Liver (tissue), 9 donors: Measurements from ENCODE around the gene ALDH5A1. TPM values are rescaled to one million over a fixed set of nuclear protein-coding genes. Genes with fewer than 3 reads are reported as not detected.

ENCODE experiments used
- DNase-seq: peaks from one replicate; pipeline ENCODE4 v3.0.0-alpha.2; 2017; ENCODE audit warnings: low spot score
- H3K27ac ChIP-seq, 2 donors: one replicate each; pipeline ENCODE4 v1.7.0; 2013; ENCODE audit warnings: inconsistent platforms in 2 of 2, low read length in 2 of 2, control low read depth in 1 of 2, low read depth in 1 of 2, mild to moderate bottlenecking in 1 of 2
- H3K27me3 ChIP-seq, 4 donors: one replicate each; pipeline versions ENCODE4 v1.6.1 to v1.7.0; 2013; ENCODE audit warnings: low read length in 3 of 4, inconsistent platforms in 1 of 4, mild to moderate bottlenecking in 1 of 4, moderate library complexity in 1 of 4; ENCODE audit not compliant: control insufficient read depth in 4 of 4, insufficient read depth in 4 of 4
- H3K36me3 ChIP-seq, 4 donors: one replicate each; pipeline versions ENCODE4 v1.6.1 to v1.7.0; 2013; ENCODE audit warnings: low read length in 3 of 4, mild to moderate bottlenecking in 3 of 4, low read depth in 1 of 4, moderate library complexity in 1 of 4; ENCODE audit not compliant: control insufficient read depth in 4 of 4, insufficient read depth in 3 of 4
- H3K4me1 ChIP-seq, 4 donors: one replicate each; pipeline versions ENCODE4 v1.6.1 to v1.7.0; 2013; ENCODE audit warnings: low read length in 3 of 4, mild to moderate bottlenecking in 3 of 4, moderate library complexity in 1 of 4; ENCODE audit not compliant: control insufficient read depth in 4 of 4, insufficient read depth in 4 of 4
- H3K4me3 ChIP-seq, 3 donors: one replicate each; pipeline versions ENCODE4 v1.6.1 to v1.7.0; 2013; ENCODE audit warnings: low read length in 3 of 3, control low read depth in 1 of 3, low read depth in 1 of 3, mild to moderate bottlenecking in 1 of 3
- H3K9ac ChIP-seq, 2 donors: one replicate each; pipeline ENCODE4 v1.7.0; 2013; ENCODE audit warnings: low read length in 2 of 2, mild to moderate bottlenecking in 2 of 2, moderate library complexity in 2 of 2, control low read depth in 1 of 2, low read depth in 1 of 2
- H3K9me3 ChIP-seq, 4 donors: one replicate each; pipeline versions ENCODE4 v1.6.1 to v1.7.0; 2013; ENCODE audit warnings: low read length in 3 of 4; ENCODE audit not compliant: control insufficient read depth in 4 of 4
- ATF3 ChIP-seq: IDR thresholded peaks from 2 replicates; pipeline ENCODE4 v1.6.1; 2016; ENCODE audit warnings: antibody characterized with exemption
- CTCF ChIP-seq: fragments of 150-350 bp; IDR thresholded peaks from 2 replicates; pipeline ENCODE4 v1.5.1; 2017; ENCODE audit warnings: improper control_type of control experiment, low read depth, low read length; ENCODE audit not compliant: missing input control
- FOXA1 ChIP-seq: IDR thresholded peaks from 2 replicates; pipeline ENCODE4 v1.6.1; 2016; ENCODE audit warnings: antibody characterized with exemption
- FOXA2 ChIP-seq: IDR thresholded peaks from 2 replicates; pipeline ENCODE4 v1.6.1; 2016; ENCODE audit warnings: antibody characterized with exemption
- GABPA ChIP-seq, 2 donors: IDR thresholded peaks in 1 of 2; conservative IDR thresholded peaks in 1 of 2; 2 replicates each; pipeline ENCODE4 v1.6.1; 2016; ENCODE audit warnings: antibody characterized with exemption in 2 of 2, mild to moderate bottlenecking in 1 of 2, moderate library complexity in 1 of 2
- HNF4A ChIP-seq, 2 donors: conservative IDR thresholded peaks; 2 replicates each; pipeline ENCODE4 v1.6.1; 2016; ENCODE audit warnings: antibody characterized with exemption in 2 of 2, mild to moderate bottlenecking in 2 of 2
- HNF4G ChIP-seq: IDR thresholded peaks from 2 replicates; pipeline ENCODE4 v1.6.1; 2016; ENCODE audit warnings: antibody characterized with exemption
- NR2F2 ChIP-seq: IDR thresholded peaks from 2 replicates; pipeline ENCODE4 v1.6.1; 2016; ENCODE audit warnings: antibody characterized with exemption
- RAD21 ChIP-seq, 2 donors: IDR thresholded peaks; 2 replicates each; pipeline ENCODE4 v1.6.1; 2016; ENCODE audit warnings: antibody characterized with exemption in 2 of 2, mild to moderate bottlenecking in 2 of 2
- REST ChIP-seq: IDR thresholded peaks from 2 replicates; pipeline ENCODE4 v1.6.1; 2016; ENCODE audit warnings: antibody characterized with exemption, mild to moderate bottlenecking
- RXRA ChIP-seq, 2 donors: IDR thresholded peaks; 2 replicates each; pipeline ENCODE4 v1.6.1; 2017 to 2018; ENCODE audit warnings: antibody characterized with exemption in 2 of 2, mild to moderate bottlenecking in 1 of 2
- TAF1 ChIP-seq: conservative IDR thresholded peaks from 2 replicates; pipeline ENCODE4 v1.6.1; 2016; ENCODE audit warnings: antibody characterized with exemption, mild to moderate bottlenecking
- ZBTB33 ChIP-seq: IDR thresholded peaks from 2 replicates; pipeline ENCODE4 v1.6.1; 2016; ENCODE audit warnings: antibody characterized with exemption
- WGBS: extraction: QIAGEN DNeasy Blood & Tissue Kit; methylation state at CpG from one replicate; pipeline ENCODE4 v1.1.7; 2013; 5-methylcytosine and 5-hydroxymethylcytosine counted together
- polyA plus RNA-seq, 2 donors: library from polyadenylated mRNA; stranded (reverse) in 1 of 2; unstranded in 1 of 2; fragments of 200-250 nt in 1 of 2; fragments of >200 nt in 1 of 2; fragmentation: Nextera tagmentation in 1 of 2; extraction: Ambion mirVana in 1 of 2; gene quantifications; one replicate each; pipeline versions ENCODE4 v1.2.1 to v1.2.3, GENCODE V29; 2013 to 2015
- total RNA-seq, 2 donors: library from RNA; depleted of rRNA; stranded (reverse); fragments of >200 nt; gene quantifications; one replicate each; pipeline ENCODE4 v1.2.3, GENCODE V29; 2014
- donor health status: healthy.
- donor health status: healthy.
- donor health status: healthy.
- donor health status: healthy.
- donor health status: healthy.

The ALDH5A1 gene
- total and polyA plus RNA-seq, 4 donors = 18.2 to 26.8 (median 19.6) TPM

GRCh38 chr6:24546439-24546838, 51.7 kb downstream of the ALDH5A1 start:
- H3K4me1 ChIP-seq = no peaks in the 10 kb centered on the region
- no peak overlapping the region for H3K9ac ChIP-seq
- DNase-seq = no peak
- 87% methylated on average over 7 of the region's 7 CpGs for WGBS
- TF ChIP-seq RAD21 (IDR thresholded peaks at IDR 0.05) = no peak
- no peak for TF ChIP-seq NR2F2
- no peak for TF ChIP-seq REST
- TF ChIP-seq RXRA (IDR thresholded peaks at IDR 0.05) = no peak
- TF ChIP-seq TAF1 = no peak
- TF ChIP-seq FOXA1 = no peak
- no peaks in the 10 kb centered on the region for H3K27me3 ChIP-seq
- H3K36me3 ChIP-seq = no peaks in the 10 kb centered on the region
- H3K9me3 ChIP-seq = no peaks in the 10 kb centered on the region
- no peak overlapping the region for H3K27ac ChIP-seq
- no peak overlapping the region for H3K4me3 ChIP-seq

GRCh38 chr6:24547243-24547642, 52.5 kb downstream of the ALDH5A1 start:
- TF ChIP-seq RXRA (IDR thresholded peaks at IDR 0.05) (no peak), GABPA (IDR thresholded peaks at IDR 0.05 in 1 of 2, conservative IDR thresholded peaks at IDR 0.05 in 1 of 2) (no peak), HNF4A (conservative IDR thresholded peaks at IDR 0.05) (no peak), CTCF (no peak), FOXA2 (no peak), RAD21 (IDR thresholded peaks at IDR 0.05) (no peak), ZBTB33 (no peak)
- no peak overlapping the region for H3K27ac ChIP-seq
- H3K27me3 ChIP-seq = no peaks in the 10 kb centered on the region
- H3K4me3 ChIP-seq = no peak overlapping the region
- whole genome bisulfite sequencing = 46% methylated on average over 12 of the region's 12 CpGs
- no peaks in the 10 kb centered on the region for H3K9me3 ChIP-seq
- H3K36me3 ChIP-seq = no peaks in the 10 kb centered on the region
- H3K9ac ChIP-seq = no peak overlapping the region
- no peaks in the 10 kb centered on the region for H3K4me1 ChIP-seq
- no peak for DNase-seq

- WGBS = 100% methylated on average over 1 of the region's 1 CpG
- Histone ChIP-seq H3K9ac (no peak overlapping the region), H3K4me3 (no peak overlapping the region), H3K36me3 (no peaks in the 10 kb centered on the region), H3K27me3 (no peaks in the 10 kb centered on the region), H3K4me1 (no peaks in the 10 kb centered on the region), H3K27ac (no peak overlapping the region), H3K9me3 (no peaks in the 10 kb centered on the region)
- no peak for DNase-seq
- TF ChIP-seq HNF4A (conservative IDR thresholded peaks at IDR 0.05) (no peak), ZBTB33 (no peak), REST (no peak), GABPA (IDR thresholded peaks at IDR 0.05 in 1 of 2, conservative IDR thresholded peaks at IDR 0.05 in 1 of 2) (no peak), HNF4G (no peak), ATF3 (no peak)
Measured at GRCh38 chr6:24549158-24549557, 54.4 kb downstream of the ALDH5A1 start.
